Vagina (tissue), 2 donors: ENCODE results near the gene PCGF1. TPM values are rescaled to one million over a fixed set of nuclear protein-coding genes. Genes with fewer than 3 reads are reported as not detected.

Experiments used
- DNase-seq, 2 donors: peaks; one replicate each; pipeline ENCODE4 v3.0.0-alpha.2; 2017; ENCODE audit errors: extremely low spot score in 2 of 2
- H3K27ac ChIP-seq: fragments of 200-600 bp; sonication (generic); one replicate; pipeline ENCODE4 v1.5.1; 2019
- H3K27me3 ChIP-seq: fragments of 200-600 bp; sonication (generic); one replicate; pipeline ENCODE4 v1.5.1; 2019
- H3K36me3 ChIP-seq, 2 donors: fragments of 200-600 bp; sonication (generic); one replicate each; pipeline ENCODE4 v1.5.1; 2017 to 2019
- H3K4me1 ChIP-seq: fragments of 200-600 bp; sonication (generic); one replicate; pipeline ENCODE4 v1.5.1; 2019
- H3K4me3 ChIP-seq, 2 donors: fragments of 200-600 bp; sonication (generic); 1 replicate in 1 of 2; 2 replicates in 1 of 2; pipeline ENCODE4 v1.5.1; 2016 to 2019
- H3K9me3 ChIP-seq: fragments of 200-600 bp; sonication (generic); one replicate; pipeline ENCODE4 v1.5.1; 2019
- POLR2A ChIP-seq, 2 donors: fragments of 450-650 bp; IDR thresholded peaks; one replicate each; pipeline ENCODE4 v1.6.1; 2017; ENCODE audit warnings: antibody characterized with exemption in 2 of 2, mild to moderate bottlenecking in 2 of 2, moderate library complexity in 2 of 2
- POLR2AphosphoS5 ChIP-seq, 2 donors: sonication (generic); formaldehyde crosslinking; IDR thresholded peaks; one replicate each; pipeline ENCODE4 v1.9.0; 2017; ENCODE audit warnings: antibody characterized with exemption in 2 of 2, mild to moderate bottlenecking in 2 of 2, low read depth in 1 of 2; ENCODE audit not compliant: insufficient read depth in 1 of 2
- intact Hi-C: fragments of 100-400 bp; cut with DNase I; formaldehyde crosslinking; loops from one replicate; pipeline ENCODE4 v1.15.1; 2023
- total RNA-seq: library from RNA; depleted of rRNA; stranded (reverse); fragments of >200 nt; gene quantifications from one replicate; pipeline ENCODE4 v1.2.3, GENCODE V29; 2016
- TF ChIP-seq, protein P1 (sequence below), 3 experiments: fragments of 450-650 bp in 2 of 3; fragments of 200-600 bp in 1 of 3; sonication (generic) in 1 of 3; IDR thresholded peaks; one replicate each; pipeline ENCODE4 v1.5.1; 2017 to 2019; ENCODE audit warnings: antibody characterized with exemption in 3 of 3, mild to moderate bottlenecking in 2 of 3, moderate library complexity in 2 of 3

The PCGF1 gene
- total RNA-seq, 1 donor from 2014 or later = 14.7 TPM

DNA sequence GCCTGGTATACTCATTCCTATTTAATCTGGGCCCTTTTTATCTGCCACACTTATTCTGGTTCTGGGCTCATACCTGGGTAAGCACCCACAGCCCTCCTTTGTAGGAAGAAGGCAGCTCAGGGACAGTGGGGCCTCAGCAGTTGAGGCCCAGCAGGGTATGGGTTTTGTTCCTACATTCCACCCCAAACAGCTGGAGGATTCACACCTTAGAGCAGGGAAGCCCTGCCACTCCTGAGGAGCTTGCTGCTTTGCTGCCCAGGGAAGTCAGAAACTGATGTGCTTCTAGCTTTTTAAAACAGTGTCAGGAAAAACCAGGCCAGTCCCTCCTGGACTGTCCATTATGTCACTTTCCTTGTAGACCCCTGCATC lies 6.9 kb downstream of the PCGF1 start:
- Histone ChIP-seq H3K9me3 (no peaks in the 10 kb centered on the region), H3K4me1 (peaks cover 58% of the 10 kb centered on the region)

GRCh38 chr2:74499940-74500577 lies 7.4 kb downstream of the PCGF1 start:
- no peaks in the 10 kb centered on the region for H3K9me3 ChIP-seq
- peaks cover 0 to 8% of the 10 kb centered on the region in 2 donors for H3K36me3 ChIP-seq
- peak overlapping the region in 1 of 2 donors; percentile 40 for H3K4me3 ChIP-seq
- no peak overlapping the region for H3K27ac ChIP-seq
- peaks cover 53% of the 10 kb centered on the region for H3K4me1 ChIP-seq
- H3K27me3 ChIP-seq = peaks cover 10% of the 10 kb centered on the region
- DNase-seq = no peak
- intact Hi-C loops = no loop called here
- TF ChIP-seq POLR2A (IDR thresholded peaks at IDR 0.05) (no peak), POLR2AphosphoS5 (IDR thresholded peaks at IDR 0.05; ENCODE audit: insufficient read depth in 1 of 2, low read depth in 1 of 2) (no peak)
- TF ChIP-seq, protein P1, sequence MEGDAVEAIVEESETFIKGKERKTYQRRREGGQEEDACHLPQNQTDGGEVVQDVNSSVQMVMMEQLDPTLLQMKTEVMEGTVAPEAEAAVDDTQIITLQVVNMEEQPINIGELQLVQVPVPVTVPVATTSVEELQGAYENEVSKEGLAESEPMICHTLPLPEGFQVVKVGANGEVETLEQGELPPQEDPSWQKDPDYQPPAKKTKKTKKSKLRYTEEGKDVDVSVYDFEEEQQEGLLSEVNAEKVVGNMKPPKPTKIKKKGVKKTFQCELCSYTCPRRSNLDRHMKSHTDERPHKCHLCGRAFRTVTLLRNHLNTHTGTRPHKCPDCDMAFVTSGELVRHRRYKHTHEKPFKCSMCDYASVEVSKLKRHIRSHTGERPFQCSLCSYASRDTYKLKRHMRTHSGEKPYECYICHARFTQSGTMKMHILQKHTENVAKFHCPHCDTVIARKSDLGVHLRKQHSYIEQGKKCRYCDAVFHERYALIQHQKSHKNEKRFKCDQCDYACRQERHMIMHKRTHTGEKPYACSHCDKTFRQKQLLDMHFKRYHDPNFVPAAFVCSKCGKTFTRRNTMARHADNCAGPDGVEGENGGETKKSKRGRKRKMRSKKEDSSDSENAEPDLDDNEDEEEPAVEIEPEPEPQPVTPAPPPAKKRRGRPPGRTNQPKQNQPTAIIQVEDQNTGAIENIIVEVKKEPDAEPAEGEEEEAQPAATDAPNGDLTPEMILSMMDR (IDR thresholded peaks at IDR 0.05) = no peak

More for the DNA sequence above, 6.9 kb downstream of the PCGF1 start:
- H3K27me3 ChIP-seq = peaks cover 10% of the 10 kb centered on the region
- DNase-seq = no peak
- H3K4me3 ChIP-seq = no peak overlapping the region
- intact Hi-C loops = no loop called here
- no peak for TF ChIP-seq POLR2A (IDR thresholded peaks at IDR 0.05)
- peaks cover 0 to 11% of the 10 kb centered on the region in 2 donors for H3K36me3 ChIP-seq
- no peak overlapping the region for H3K27ac ChIP-seq

DNA sequence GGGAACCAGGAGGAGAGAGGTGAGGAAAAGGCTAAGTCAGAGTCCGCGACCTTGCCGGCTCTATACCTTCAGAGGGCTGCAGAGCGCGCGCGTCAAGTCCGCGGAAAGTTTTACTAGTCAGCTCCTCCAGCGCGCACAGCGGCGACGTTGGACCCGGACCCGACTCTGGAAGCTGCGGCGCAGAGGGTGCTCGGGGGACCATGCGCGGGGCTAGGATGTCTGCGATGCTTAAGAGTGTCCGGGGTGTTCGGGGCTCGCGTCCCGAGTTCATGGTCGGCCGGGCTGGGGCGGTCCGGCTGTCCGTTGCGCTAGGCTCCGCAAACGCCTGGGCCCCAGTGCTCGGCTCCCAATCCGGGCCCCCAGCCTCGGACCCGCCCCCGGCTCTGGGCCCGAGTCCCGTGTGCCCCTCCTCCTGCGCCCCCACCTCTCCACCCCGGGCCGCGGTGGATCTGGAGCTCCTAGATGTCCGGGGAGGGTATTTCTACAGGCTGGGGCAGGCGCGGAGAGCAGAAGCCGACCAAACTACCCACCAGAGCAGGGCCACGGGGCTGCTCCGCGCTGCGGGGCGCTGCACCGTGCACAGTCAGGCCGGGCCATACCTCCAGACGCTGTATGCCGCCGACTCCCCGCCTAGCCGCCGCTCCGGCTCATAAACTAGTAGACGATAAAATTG lies 8.1 kb downstream of the PCGF1 start, which contains the start of gene LBX2:
TSS of gene LBX2 (minus strand) at position 337 of the 673 bp plus-strand sequence. CDS start at position 271, 66 bp downstream.
- Histone ChIP-seq H3K4me1 (peaks cover 47% of the 10 kb centered on the region), H3K27ac (no peak within 1 kb of the TSS), H3K27me3 (peaks cover 10% of the 10 kb centered on the region), H3K9me3 (no peaks in the 10 kb centered on the region), H3K4me3 (peak within 1 kb of the TSS; percentile 21 to 40), H3K36me3 (peaks cover 0 to 3% of the 10 kb centered on the region in 2 donors)
- intact Hi-C loops = no loop called here
- no peak for TF ChIP-seq POLR2AphosphoS5 (IDR thresholded peaks at IDR 0.05; ENCODE audit: insufficient read depth in 1 of 2, low read depth in 1 of 2)
- TF ChIP-seq, protein P1 (IDR thresholded peaks at IDR 0.05) = no peak
- TF ChIP-seq POLR2A (IDR thresholded peaks at IDR 0.05) = no peak
- no peak for DNase-seq

DNA sequence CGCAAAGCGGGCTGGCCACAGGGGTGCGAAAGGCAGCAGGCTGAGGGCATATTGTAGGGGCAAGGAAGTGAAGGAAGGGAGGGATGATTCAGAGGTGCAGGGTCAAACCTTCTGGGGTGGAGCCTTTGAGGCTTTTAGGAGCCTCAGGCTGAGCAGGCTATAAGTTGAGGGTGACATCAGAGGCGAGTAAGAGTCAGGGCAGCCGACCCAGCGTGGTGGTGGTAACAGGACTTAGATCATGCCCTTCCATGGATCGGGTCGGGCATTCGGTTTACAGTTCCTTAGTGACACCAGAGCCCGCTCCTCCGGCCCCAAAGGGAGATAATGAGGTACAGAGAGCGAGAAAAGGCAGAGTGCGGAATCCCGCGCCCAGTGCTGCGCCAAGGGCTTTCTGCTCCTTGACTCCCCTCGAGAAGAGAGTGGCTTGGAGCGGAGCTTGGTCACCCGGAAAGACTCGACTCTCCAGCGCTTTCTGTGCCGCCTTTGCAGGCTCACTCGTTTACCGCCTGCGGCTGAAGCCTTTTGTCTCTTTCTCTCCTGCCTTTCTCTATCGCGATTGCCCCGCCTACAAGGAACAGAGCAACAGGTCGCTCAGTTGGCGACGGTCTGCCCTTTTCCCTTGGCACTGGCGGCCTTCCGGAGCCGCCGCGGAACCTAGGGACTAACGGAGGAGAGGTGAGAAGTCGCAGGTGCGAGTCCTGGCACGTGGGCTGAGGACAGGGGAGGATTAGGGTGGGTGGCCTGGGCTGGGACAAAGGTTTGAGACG lies 8.8 kb downstream of the PCGF1 start:
- intact Hi-C loops = no loop called here
- DNase-seq = no peak
- no peaks in the 10 kb centered on the region for H3K9me3 ChIP-seq
- H3K4me1 ChIP-seq = peaks cover 43% of the 10 kb centered on the region
- H3K4me3 ChIP-seq = peak overlapping the region; percentile 21 to 40
- peaks cover 0 to 9% of the 10 kb centered on the region in 2 donors for H3K36me3 ChIP-seq
- H3K27ac ChIP-seq = no peak overlapping the region
- TF ChIP-seq, protein P1 (IDR thresholded peaks at IDR 0.05) = no peak
- TF ChIP-seq POLR2A (IDR thresholded peaks at IDR 0.05) (no peak), POLR2AphosphoS5 (IDR thresholded peaks at IDR 0.05; ENCODE audit: insufficient read depth in 1 of 2, low read depth in 1 of 2) (no peak)
- peaks cover 10% of the 10 kb centered on the region for H3K27me3 ChIP-seq

GRCh38 chr2:74497777-74498499 lies 9.6 kb downstream of the PCGF1 start:
- H3K27me3 ChIP-seq = peaks cover 10% of the 10 kb centered on the region

More at GRCh38 chr2:74497777-74498499, 9.6 kb downstream of the PCGF1 start:
- H3K4me1 ChIP-seq = peaks cover 35% of the 10 kb centered on the region
- no peaks in the 10 kb centered on the region for H3K9me3 ChIP-seq
- peaks cover 0 to 14% of the 10 kb centered on the region in 2 donors for H3K36me3 ChIP-seq
- DNase-seq = no peak
- H3K4me3 ChIP-seq = peak overlapping the region; percentile 21 to 40
- intact Hi-C loops = no loop called here
- TF ChIP-seq, protein P1 (IDR thresholded peaks at IDR 0.05) = no peak
- TF ChIP-seq POLR2AphosphoS5 (IDR thresholded peaks at IDR 0.05; ENCODE audit: insufficient read depth in 1 of 2, low read depth in 1 of 2) (no peak), POLR2A (IDR thresholded peaks at IDR 0.05) (no peak)
- H3K27ac ChIP-seq = no peak overlapping the region
